Mesendoderm (in vitro differentiated cells): ENCODE measurements around the gene MRPL19.
A peak's percentile ranks its signal among the peaks of the same experiment; 100 is the strongest.

Experiments
- DNase-seq: peaks from one replicate; pipeline ENCODE4 v3.0.0; 2013
- H2AK5ac ChIP-seq: 2 replicates; pipeline ENCODE4 v1.6.1; 2013; ENCODE audit warnings: low read length, inconsistent platforms
- H2BK120ac ChIP-seq: 2 replicates; pipeline ENCODE4 v1.6.1; 2013; ENCODE audit warnings: low read depth, mild to moderate bottlenecking, low read length, moderate library complexity, mixed read lengths
- H2BK15ac ChIP-seq: replicated peaks from 2 replicates; pipeline ENCODE4 v1.6.1; 2013; ENCODE audit warnings: low read depth, mild to moderate bottlenecking, moderate library complexity
- H2BK5ac ChIP-seq: 2 replicates; pipeline ENCODE4 v1.6.1; 2013; ENCODE audit warnings: low read length, inconsistent platforms
- H3K18ac ChIP-seq: 2 replicates; pipeline ENCODE4 v1.6.1; 2013; ENCODE audit warnings: mild to moderate bottlenecking, low read length, mixed read lengths
- H3K23ac ChIP-seq: one replicate; pipeline ENCODE4 v1.6.1; 2013; ENCODE audit warnings: low read length
- H3K27ac ChIP-seq: 2 replicates; pipeline ENCODE4 v1.5.1; 2013; ENCODE audit warnings: low read depth, mild to moderate bottlenecking, inconsistent platforms, low read length, moderate library complexity
- H3K27me3 ChIP-seq: 2 replicates; pipeline ENCODE4 v1.6.1; 2013; ENCODE audit warnings: low read length, control low read depth, mild to moderate bottlenecking, inconsistent platforms; ENCODE audit not compliant: insufficient read depth, poor library complexity
- H3K36me3 ChIP-seq: 2 replicates; pipeline ENCODE4 v1.6.1; 2013; ENCODE audit warnings: low read length, inconsistent platforms; ENCODE audit not compliant: control insufficient read depth, insufficient read depth
- H3K4ac ChIP-seq: one replicate; pipeline ENCODE4 v1.6.1; 2013; ENCODE audit warnings: low read depth, mild to moderate bottlenecking, low read length, moderate library complexity
- H3K4me1 ChIP-seq: 2 replicates; pipeline ENCODE4 v1.6.1; 2013; ENCODE audit warnings: low read depth, low read length, inconsistent platforms; ENCODE audit not compliant: control insufficient read depth
- H3K4me2 ChIP-seq: 2 replicates; pipeline ENCODE4 v1.6.1; 2013; ENCODE audit warnings: low read length
- H3K4me3 ChIP-seq: 2 replicates; pipeline ENCODE4 v1.5.1; 2013; ENCODE audit warnings: mild to moderate bottlenecking, low read length
- H3K56ac ChIP-seq: one replicate; pipeline ENCODE4 v1.6.1; 2013; ENCODE audit warnings: low read length
- H3K79me1 ChIP-seq: 2 replicates; pipeline ENCODE4 v1.6.1; 2013; ENCODE audit warnings: low read length, inconsistent platforms
- H3K79me2 ChIP-seq: 2 replicates; pipeline ENCODE4 v1.6.1; 2013; ENCODE audit warnings: mild to moderate bottlenecking, low read length; ENCODE audit not compliant: control insufficient read depth, insufficient read depth
- H3K9ac ChIP-seq: 2 replicates; pipeline ENCODE4 v1.6.1; 2013; ENCODE audit warnings: low read length, inconsistent platforms
- H4K5ac ChIP-seq: one replicate; pipeline ENCODE4 v1.6.1; 2013; ENCODE audit warnings: low read length
- H4K8ac ChIP-seq: one replicate; pipeline ENCODE4 v1.6.1; 2013; ENCODE audit warnings: low read depth, mild to moderate bottlenecking, control low read depth, low read length, moderate library complexity
- WGBS: extraction: QIAGEN DNeasy Blood & Tissue Kit; methylation state at CpG from one replicate; pipeline ENCODE4 v1.1.7; 2013; ENCODE audit warnings: low lambda C conversion rate, missing lambda C conversion rate; ENCODE audit not compliant: insufficient coverage; ENCODE audit errors: extremely low coverage; 5-methylcytosine and 5-hydroxymethylcytosine counted together

The MRPL19 gene

GRCh38 chr2:75619956-75620740, 26.4 kb upstream of the MRPL19 start:
- Histone ChIP-seq H2AK5ac (no peak overlapping the region), H3K27me3 (no peaks in the 10 kb centered on the region), H2BK15ac (no peak overlapping the region), H3K79me2 (no peaks in the 10 kb centered on the region), H4K5ac (no peak overlapping the region), H3K4me3 (no peak overlapping the region), H3K9ac (no peak overlapping the region), H3K27ac (no peak overlapping the region), H3K4ac (no peak overlapping the region), H3K36me3 (no peaks in the 10 kb centered on the region), H2BK120ac (no peak overlapping the region), H3K23ac (no peak overlapping the region), H3K79me1 (no peaks in the 10 kb centered on the region), H4K8ac (no peak overlapping the region), H3K4me1 (no peaks in the 10 kb centered on the region), H3K4me2 (no peak overlapping the region), H3K56ac (no peak overlapping the region), H3K18ac (no peak overlapping the region), H2BK5ac (no peak overlapping the region)
- DNase-seq = no peak
- no CpG with 5 or more reads among the region's 4 CpGs for WGBS

GRCh38 chr2:75621228-75621627, 25.4 kb upstream of the MRPL19 start:
- no peak overlapping the region for H3K4me3 ChIP-seq
- H2BK5ac ChIP-seq = no peak overlapping the region
- no peak for DNase-seq
- whole genome bisulfite sequencing = no CpG with 5 or more reads among the region's 4 CpGs
- no peak overlapping the region for H3K4me2 ChIP-seq
- no peak overlapping the region for H3K9ac ChIP-seq
- H2BK120ac ChIP-seq = no peak overlapping the region
- no peak overlapping the region for H4K8ac ChIP-seq
- no peak overlapping the region for H3K56ac ChIP-seq
- no peaks in the 10 kb centered on the region for H3K36me3 ChIP-seq
- no peak overlapping the region for H2AK5ac ChIP-seq
- H3K23ac ChIP-seq = no peak overlapping the region
- H3K27me3 ChIP-seq = no peaks in the 10 kb centered on the region
- no peak overlapping the region for H3K4ac ChIP-seq
- no peak overlapping the region for H2BK15ac ChIP-seq
- no peaks in the 10 kb centered on the region for H3K79me2 ChIP-seq
- no peaks in the 10 kb centered on the region for H3K79me1 ChIP-seq
- no peak overlapping the region for H3K18ac ChIP-seq
- no peaks in the 10 kb centered on the region for H3K4me1 ChIP-seq
- H4K5ac ChIP-seq = no peak overlapping the region
- no peak overlapping the region for H3K27ac ChIP-seq

GRCh38 chr2:75622500-75622899, 24.1 kb upstream of the MRPL19 start:
- Histone ChIP-seq H3K4me3 (no peak overlapping the region), H3K27me3 (no peaks in the 10 kb centered on the region), H3K9ac (no peak overlapping the region), H3K79me1 (no peaks in the 10 kb centered on the region), H3K56ac (no peak overlapping the region), H3K4me2 (no peak overlapping the region), H2BK15ac (no peak overlapping the region), H3K4ac (no peak overlapping the region), H4K8ac (no peak overlapping the region), H4K5ac (no peak overlapping the region), H2BK5ac (no peak overlapping the region), H3K27ac (no peak overlapping the region), H3K18ac (no peak overlapping the region), H3K4me1 (no peaks in the 10 kb centered on the region), H2BK120ac (no peak overlapping the region), H3K79me2 (no peaks in the 10 kb centered on the region), H3K23ac (no peak overlapping the region), H3K36me3 (no peaks in the 10 kb centered on the region), H2AK5ac (no peak overlapping the region)
- DNase-seq = no peak
- WGBS = no CpG with 5 or more reads among the region's 2 CpGs

- Histone ChIP-seq H2BK15ac (no peak overlapping the region), H2BK5ac (no peak overlapping the region), H2BK120ac (no peak overlapping the region), H3K9ac (no peak overlapping the region), H3K79me2 (no peaks in the 10 kb centered on the region), H4K8ac (no peak overlapping the region), H3K4me3 (no peak overlapping the region), H3K27me3 (no peaks in the 10 kb centered on the region), H3K4me1 (no peaks in the 10 kb centered on the region), H3K79me1 (no peaks in the 10 kb centered on the region), H3K4ac (no peak overlapping the region), H3K4me2 (no peak overlapping the region), H3K36me3 (no peaks in the 10 kb centered on the region), H4K5ac (no peak overlapping the region), H3K27ac (no peak overlapping the region), H2AK5ac (no peak overlapping the region), H3K56ac (no peak overlapping the region), H3K23ac (no peak overlapping the region), H3K18ac (no peak overlapping the region)
- WGBS = no CpG with 5 or more reads among the region's 3 CpGs
- DNase-seq = no peak
These were observed 23.7 kb upstream of the MRPL19 start for GRCh38 chr2:75622929-75623328.

- H2BK15ac ChIP-seq = no peak overlapping the region
- no peak overlapping the region for H2BK5ac ChIP-seq
- WGBS = no CpG with 5 or more reads among the region's 4 CpGs
- no peak overlapping the region for H3K4ac ChIP-seq
- no peak overlapping the region for H3K4me2 ChIP-seq
- H3K27me3 ChIP-seq = no peaks in the 10 kb centered on the region
- no peak overlapping the region for H4K8ac ChIP-seq
- H2BK120ac ChIP-seq = no peak overlapping the region
- H3K79me1 ChIP-seq = no peaks in the 10 kb centered on the region
- H2AK5ac ChIP-seq = no peak overlapping the region
- no peak overlapping the region for H3K56ac ChIP-seq
- no peak overlapping the region for H3K27ac ChIP-seq
- no peaks in the 10 kb centered on the region for H3K4me1 ChIP-seq
- no peaks in the 10 kb centered on the region for H3K36me3 ChIP-seq
- H3K23ac ChIP-seq = no peak overlapping the region
- no peak overlapping the region for H3K18ac ChIP-seq
- no peak overlapping the region for H3K9ac ChIP-seq
- DNase-seq = peak; percentile 87
- H4K5ac ChIP-seq = no peak overlapping the region
- H3K79me2 ChIP-seq = no peaks in the 10 kb centered on the region
- H3K4me3 ChIP-seq = no peak overlapping the region
These were observed 18.6 kb upstream of the MRPL19 start for GRCh38 chr2:75627902-75628504.
